Measurements from ENCODE around the gene ZBTB20. TPM values are rescaled to one million over a fixed set of nuclear protein-coding genes. Genes with fewer than 3 reads are reported as not detected.

The ZBTB20 gene
- total RNA-seq, 2 donors from 2014 or later = 19.8 to 23.1 TPM

DNA sequence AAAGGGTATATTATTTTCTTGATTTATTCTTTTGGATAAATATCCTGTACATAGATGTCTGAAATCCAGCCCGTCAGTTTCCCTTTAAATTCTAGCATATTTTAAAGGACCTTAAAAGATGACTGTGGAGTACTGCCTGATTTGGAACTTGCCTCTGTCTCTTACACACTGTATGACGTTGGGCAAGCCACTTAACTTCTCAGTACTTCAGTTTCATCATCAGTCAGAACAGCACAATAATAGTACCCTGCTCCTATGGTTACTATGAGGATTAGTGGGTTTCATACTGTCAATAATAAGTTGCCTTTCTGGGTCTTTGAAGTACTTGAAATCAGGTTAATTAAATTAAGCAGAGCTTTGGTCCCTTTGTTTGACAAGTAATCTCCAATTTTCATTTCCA lies 479.0 kb downstream of the ZBTB20 start:
- no peaks in the 10 kb centered on the region for H3K27me3 Mint-ChIP-seq (ENCODE audit: low read depth)
- ATAC-seq (replicated peaks in 1 of 2) = peak in 1 of 2 donors; percentile 50

DNA sequence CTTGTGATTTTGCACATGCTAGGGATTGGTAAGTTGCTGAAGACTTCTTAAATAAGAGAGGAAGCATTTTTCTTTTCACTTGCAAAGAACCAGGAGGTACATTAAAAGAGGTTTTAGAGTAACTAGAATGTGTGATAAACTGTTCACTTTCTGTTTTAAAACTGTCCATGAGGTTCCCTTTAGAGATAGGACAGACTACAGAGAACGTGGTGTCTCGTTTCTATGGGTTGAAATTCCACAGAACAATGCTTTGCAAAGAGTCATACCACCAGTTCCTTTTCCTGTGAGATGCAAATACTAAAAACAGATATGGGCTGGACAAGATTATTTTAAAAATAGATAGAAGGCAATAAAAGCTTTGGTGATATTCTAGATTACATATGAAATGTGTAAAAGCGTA lies 480.5 kb downstream of the ZBTB20 start:
- DNase-seq = no peak
- H3K4me3 Mint-ChIP-seq = no peak overlapping the region
- H3K27me3 Mint-ChIP-seq (ENCODE audit: low read depth) = no peaks in the 10 kb centered on the region
- H3K9me3 Mint-ChIP-seq = peaks cover 1 to 5% of the 10 kb centered on the region in 2 donors
- H3K4me1 Mint-ChIP-seq (ENCODE audit: low read depth) = no peaks in the 10 kb centered on the region
- no peak overlapping the region for H3K27ac Mint-ChIP-seq
- no peak for ATAC-seq (replicated peaks in 1 of 2)
- peaks cover 2 to 7% of the 10 kb centered on the region in 2 donors for H3K36me3 Mint-ChIP-seq (ENCODE audit: insufficient read depth in 2 of 2)

More for the DNA sequence above, 479.0 kb downstream of the ZBTB20 start:
- H3K27ac Mint-ChIP-seq = no peak overlapping the region
- H3K4me3 Mint-ChIP-seq = no peak overlapping the region
- no peak for DNase-seq
- H3K9me3 Mint-ChIP-seq = peaks cover 1 to 5% of the 10 kb centered on the region in 2 donors
- peaks cover 2 to 4% of the 10 kb centered on the region in 2 donors for H3K36me3 Mint-ChIP-seq (ENCODE audit: insufficient read depth in 2 of 2)
- no peaks in the 10 kb centered on the region for H3K4me1 Mint-ChIP-seq (ENCODE audit: low read depth)

DNA sequence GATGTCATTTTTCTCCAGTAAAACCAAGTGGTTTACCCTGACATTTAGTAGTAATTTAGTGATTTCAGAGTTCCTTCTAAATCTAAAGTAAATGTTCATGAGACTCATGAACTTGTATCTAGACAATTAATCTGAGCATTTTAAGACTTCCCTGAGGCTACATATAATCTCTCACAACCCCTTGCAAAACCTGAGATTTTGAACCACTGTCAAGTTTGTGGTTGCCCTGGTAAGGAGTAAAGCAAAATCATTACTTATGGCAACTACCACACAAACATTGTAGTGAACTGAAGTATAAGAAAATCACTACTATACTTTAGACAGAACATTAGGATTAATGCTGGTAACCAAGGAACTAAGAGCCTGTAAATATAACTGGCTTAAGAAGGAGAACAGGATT lies 483.1 kb downstream of the ZBTB20 start:
- H3K27ac Mint-ChIP-seq = no peak overlapping the region
- DNase-seq (no peak), ATAC-seq (replicated peaks in 1 of 2) (no peak)
- H3K4me3 Mint-ChIP-seq = no peak overlapping the region
- no peaks in the 10 kb centered on the region for H3K4me1 Mint-ChIP-seq (ENCODE audit: low read depth)
- peaks cover 3 to 7% of the 10 kb centered on the region in 2 donors for H3K36me3 Mint-ChIP-seq (ENCODE audit: insufficient read depth in 2 of 2)
- no peaks in the 10 kb centered on the region for H3K27me3 Mint-ChIP-seq (ENCODE audit: low read depth)
- peaks cover 1 to 5% of the 10 kb centered on the region in 2 donors for H3K9me3 Mint-ChIP-seq

DNA sequence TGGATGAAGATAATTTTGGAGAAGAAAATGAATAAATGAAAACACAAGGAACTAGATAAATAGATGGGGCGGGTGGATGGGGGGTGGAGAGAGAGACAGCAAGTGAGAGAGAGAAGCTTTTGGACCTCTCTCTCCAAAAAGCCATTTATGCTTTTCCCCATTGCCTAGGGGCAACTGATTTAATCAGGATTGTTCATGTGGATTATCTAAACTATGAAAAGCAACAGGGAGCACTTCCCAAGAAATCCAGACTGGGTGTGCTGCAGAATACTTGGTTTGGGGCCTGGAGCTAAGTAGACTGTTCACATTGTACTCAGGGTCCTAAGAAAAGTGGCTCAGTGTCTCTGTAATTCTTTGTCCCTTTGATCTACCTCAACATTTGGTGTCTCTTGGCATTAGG lies 486.3 kb downstream of the ZBTB20 start:
- no peaks in the 10 kb centered on the region for H3K4me1 Mint-ChIP-seq (ENCODE audit: low read depth)
- H3K36me3 Mint-ChIP-seq (ENCODE audit: insufficient read depth in 2 of 2) = peaks cover 3 to 10% of the 10 kb centered on the region in 2 donors
- no peak overlapping the region for H3K27ac Mint-ChIP-seq
- H3K27me3 Mint-ChIP-seq (ENCODE audit: low read depth) = no peaks in the 10 kb centered on the region
- H3K4me3 Mint-ChIP-seq = no peak overlapping the region
- peaks cover 1 to 5% of the 10 kb centered on the region in 2 donors for H3K9me3 Mint-ChIP-seq
- ATAC-seq (replicated peaks in 1 of 2) (no peak), DNase-seq (no peak)

- Mint-ChIP-seq H3K27me3 (ENCODE audit: low read depth) (no peaks in the 10 kb centered on the region), H3K27ac (no peak overlapping the region), H3K4me1 (ENCODE audit: low read depth) (no peaks in the 10 kb centered on the region), H3K9me3 (peaks cover 1 to 5% of the 10 kb centered on the region in 2 donors), H3K36me3 (ENCODE audit: insufficient read depth in 2 of 2) (peaks cover 3 to 10% of the 10 kb centered on the region in 2 donors), H3K4me3 (no peak overlapping the region)
- ATAC-seq (replicated peaks in 1 of 2) (no peak), DNase-seq (no peak)
Observed at GRCh38 chr3:114660124-114660523, 487.0 kb downstream of the ZBTB20 start.

- no peak for DNase-seq
- H3K4me1 Mint-ChIP-seq (ENCODE audit: low read depth) = no peaks in the 10 kb centered on the region
- peaks cover under 1 to 3% of the 10 kb centered on the region in 2 donors for H3K9me3 Mint-ChIP-seq
- no peak for ATAC-seq (replicated peaks in 1 of 2)
- no peak overlapping the region for H3K4me3 Mint-ChIP-seq
- no peaks in the 10 kb centered on the region for H3K27me3 Mint-ChIP-seq (ENCODE audit: low read depth)
- peaks cover 1 to 8% of the 10 kb centered on the region in 2 donors for H3K36me3 Mint-ChIP-seq (ENCODE audit: insufficient read depth in 2 of 2)
- H3K27ac Mint-ChIP-seq = no peak overlapping the region
Observed at GRCh38 chr3:114659109-114660061, 487.7 kb downstream of the ZBTB20 start.

- H3K9me3 Mint-ChIP-seq = no peaks in the 10 kb centered on the region
- peaks cover 23% of the 10 kb centered on the region for H3K4me1 Mint-ChIP-seq (ENCODE audit: low read depth)
- H3K4me3 Mint-ChIP-seq = no peak overlapping the region
- H3K36me3 Mint-ChIP-seq (ENCODE audit: insufficient read depth in 2 of 2) = no peaks in the 10 kb centered on the region
- no peak for ATAC-seq (replicated peaks in 1 of 2)
- no peaks in the 10 kb centered on the region for H3K27me3 Mint-ChIP-seq (ENCODE audit: low read depth)
- H3K27ac Mint-ChIP-seq = no peak overlapping the region
- DNase-seq = no peak
Observed at GRCh38 chr3:114651555-114651954, 495.5 kb downstream of the ZBTB20 start.

DNA sequence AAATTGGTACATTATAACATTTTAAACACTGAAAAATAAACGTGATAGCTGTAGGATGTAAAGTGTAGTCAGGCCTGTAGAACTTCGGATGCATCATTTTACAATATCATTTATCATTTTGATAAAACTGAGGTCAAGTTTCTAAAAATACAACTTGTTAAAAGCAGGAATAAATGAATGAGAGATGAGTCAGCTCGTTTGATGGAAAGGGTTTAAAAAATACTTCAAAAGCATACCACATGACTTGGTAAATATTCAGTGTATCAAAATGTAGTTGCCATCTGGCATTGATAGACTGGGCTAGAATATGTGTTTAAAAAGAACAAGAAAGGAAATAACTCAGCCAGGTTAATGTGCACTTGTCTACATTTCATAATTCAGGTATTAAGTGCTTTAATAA lies 496.3 kb downstream of the ZBTB20 start:
- no peaks in the 10 kb centered on the region for H3K9me3 Mint-ChIP-seq
- no peaks in the 10 kb centered on the region for H3K27me3 Mint-ChIP-seq (ENCODE audit: low read depth)
- ATAC-seq (replicated peaks in 1 of 2) (no peak), DNase-seq (no peak)
- H3K4me3 Mint-ChIP-seq = no peak overlapping the region
- no peaks in the 10 kb centered on the region for H3K36me3 Mint-ChIP-seq (ENCODE audit: insufficient read depth in 2 of 2)
- peaks cover 23% of the 10 kb centered on the region for H3K4me1 Mint-ChIP-seq (ENCODE audit: low read depth)
- no peak overlapping the region for H3K27ac Mint-ChIP-seq

DNA sequence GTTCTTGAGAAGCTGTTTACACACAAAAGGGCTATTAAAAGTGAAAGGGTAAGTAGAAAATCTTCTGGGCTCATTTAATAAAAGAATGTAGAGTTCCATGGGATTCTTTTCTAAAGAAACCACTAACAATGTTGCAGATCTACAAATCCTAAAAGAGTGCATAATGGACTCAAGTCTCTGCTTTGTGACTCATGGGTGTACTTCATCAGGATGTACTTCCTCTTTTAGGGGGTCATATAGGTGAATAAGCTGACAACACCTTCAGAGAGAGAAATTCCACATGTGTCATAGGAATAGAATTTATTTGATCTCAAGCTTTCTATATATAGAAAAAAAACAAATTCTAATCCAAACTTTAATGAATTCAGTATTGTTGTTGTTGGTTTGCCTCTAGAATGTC lies 497.8 kb downstream of the ZBTB20 start:
- DNase-seq = no peak
- no peaks in the 10 kb centered on the region for H3K36me3 Mint-ChIP-seq (ENCODE audit: insufficient read depth in 2 of 2)
- H3K4me3 Mint-ChIP-seq = no peak overlapping the region
- H3K27me3 Mint-ChIP-seq (ENCODE audit: low read depth) = no peaks in the 10 kb centered on the region
- no peak for ATAC-seq (replicated peaks in 1 of 2)
- H3K27ac Mint-ChIP-seq = no peak overlapping the region
- H3K4me1 Mint-ChIP-seq (ENCODE audit: low read depth) = peaks cover 23% of the 10 kb centered on the region
- no peaks in the 10 kb centered on the region for H3K9me3 Mint-ChIP-seq

DNA sequence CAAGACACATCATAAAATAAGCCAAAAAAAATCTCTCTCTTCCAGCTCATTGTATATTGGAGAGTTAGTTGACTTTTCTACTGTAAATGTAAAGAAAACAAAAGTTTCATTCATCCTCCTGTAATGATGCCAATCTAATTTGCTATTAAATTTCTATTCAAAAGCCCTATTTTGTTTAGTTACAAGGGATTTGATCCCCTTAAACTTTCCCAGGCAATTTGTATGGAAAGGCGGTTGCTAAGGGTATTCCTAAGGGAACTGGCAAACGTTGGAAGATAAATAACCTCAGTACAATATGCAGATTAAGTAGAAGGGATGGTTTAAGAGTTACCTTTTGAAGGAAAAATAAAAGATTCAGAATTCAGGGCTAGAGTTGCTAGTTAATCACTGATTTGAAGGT lies 500.6 kb downstream of the ZBTB20 start:
- Mint-ChIP-seq H3K27ac (no peak overlapping the region), H3K27me3 (ENCODE audit: low read depth) (no peaks in the 10 kb centered on the region)
- ATAC-seq (replicated peaks in 1 of 2) = no peak

GRCh38 chr3:114645392-114645791 lies 501.7 kb downstream of the ZBTB20 start:
- Mint-ChIP-seq H3K9me3 (no peaks in the 10 kb centered on the region), H3K27ac (no peak overlapping the region), H3K27me3 (ENCODE audit: low read depth) (no peaks in the 10 kb centered on the region), H3K4me1 (ENCODE audit: low read depth) (peaks cover 14% of the 10 kb centered on the region), H3K4me3 (no peak overlapping the region), H3K36me3 (ENCODE audit: insufficient read depth in 2 of 2) (no peaks in the 10 kb centered on the region)
- ATAC-seq (replicated peaks in 1 of 2) (no peak), DNase-seq (no peak)

More for the DNA sequence above, 500.6 kb downstream of the ZBTB20 start:
- Mint-ChIP-seq H3K4me1 (ENCODE audit: low read depth) (peaks cover 23% of the 10 kb centered on the region), H3K9me3 (no peaks in the 10 kb centered on the region), H3K36me3 (ENCODE audit: insufficient read depth in 2 of 2) (no peaks in the 10 kb centered on the region), H3K4me3 (no peak overlapping the region)
- no peak for DNase-seq

GRCh38 chr3:114644367-114644766 lies 502.7 kb downstream of the ZBTB20 start:
- Mint-ChIP-seq H3K27me3 (ENCODE audit: low read depth) (no peaks in the 10 kb centered on the region), H3K9me3 (no peaks in the 10 kb centered on the region), H3K36me3 (ENCODE audit: insufficient read depth in 2 of 2) (no peaks in the 10 kb centered on the region), H3K27ac (no peak overlapping the region), H3K4me3 (no peak overlapping the region), H3K4me1 (ENCODE audit: low read depth) (peaks cover 4% of the 10 kb centered on the region)
- DNase-seq = no peak
- ATAC-seq (replicated peaks in 1 of 2) = no peak

DNA sequence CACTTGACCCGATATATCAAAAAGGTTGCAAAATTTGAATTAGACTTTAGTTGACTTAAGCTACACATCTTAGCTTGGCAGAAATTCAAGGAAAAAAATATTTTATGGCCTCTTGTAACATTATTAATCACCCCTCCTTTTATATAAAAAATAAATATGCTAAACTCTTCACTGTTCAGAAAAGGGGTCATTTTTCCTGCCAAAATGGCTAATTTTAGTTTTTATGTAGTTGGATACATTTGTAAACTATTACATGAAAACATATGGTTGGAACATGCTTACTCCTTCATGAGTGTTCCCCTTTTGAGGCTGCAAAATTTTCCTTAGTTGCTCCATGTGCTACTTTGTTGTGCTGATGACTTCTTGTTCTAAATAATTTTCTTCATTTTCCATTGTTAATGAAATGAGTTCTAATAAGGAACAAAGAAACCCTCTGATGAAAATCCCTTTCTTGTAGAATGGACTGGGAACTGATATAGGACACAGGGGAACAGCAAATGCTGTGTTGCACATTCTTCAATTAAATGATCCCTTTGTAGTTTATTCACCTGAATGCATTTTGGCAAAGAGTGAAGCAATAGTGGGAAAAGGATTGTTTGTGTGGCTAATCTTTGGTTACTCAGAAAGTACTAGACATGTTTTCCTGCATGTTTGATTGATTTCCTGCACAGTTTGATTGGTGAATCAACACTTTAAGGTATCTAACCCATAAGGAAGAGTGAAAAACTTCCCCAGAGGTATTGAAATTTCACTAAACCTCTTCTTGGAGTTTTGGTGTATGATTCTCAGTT lies 503.9 kb downstream of the ZBTB20 start:
- ATAC-seq (replicated peaks in 1 of 2) = no peak
- Mint-ChIP-seq H3K9me3 (peaks cover 0 to 2% of the 10 kb centered on the region in 2 donors), H3K4me3 (no peak overlapping the region), H3K36me3 (ENCODE audit: insufficient read depth in 2 of 2) (peaks cover 0 to 2% of the 10 kb centered on the region in 2 donors), H3K27ac (no peak overlapping the region), H3K27me3 (ENCODE audit: low read depth) (no peaks in the 10 kb centered on the region), H3K4me1 (ENCODE audit: low read depth) (no peaks in the 10 kb centered on the region)
- DNase-seq = no peak

All from activated T-cell treated with anti-CD3 and anti-CD28 coated beads, Interleukin-2, amount 50 U/mL, for 72 hours (primary cell).